Spinal cord (tissue), 10 donors: ENCODE data around the gene LCN10. TPM values are rescaled to one million over a fixed set of nuclear protein-coding genes. Genes with fewer than 3 reads are reported as not detected.

Experiments
- DNase-seq, 6 donors: peaks; one replicate each; pipeline versions ENCODE4 v3.0.0 to v3.0.0-alpha.2; 2013 to 2015; ENCODE audit warnings: low spot score in 6 of 6, low read depth in 4 of 6
- H3K27ac ChIP-seq: one replicate; pipeline ENCODE4 v1.5.1; 2013; ENCODE audit warnings: low read depth, low read length, control low read depth
- H3K27me3 ChIP-seq: one replicate; pipeline ENCODE4 v1.6.1; 2013; ENCODE audit warnings: low read length; ENCODE audit not compliant: control insufficient read depth, insufficient read depth
- H3K36me3 ChIP-seq: one replicate; pipeline ENCODE4 v1.6.1; 2013; ENCODE audit warnings: low read length; ENCODE audit not compliant: control insufficient read depth, insufficient read depth
- H3K4me1 ChIP-seq: one replicate; pipeline ENCODE4 v1.6.1; 2013; ENCODE audit warnings: low read length; ENCODE audit not compliant: control insufficient read depth, insufficient read depth
- H3K4me3 ChIP-seq: one replicate; pipeline ENCODE4 v1.5.1; 2013; ENCODE audit warnings: low read depth, low read length, control low read depth
- H3K9me3 ChIP-seq: one replicate; pipeline ENCODE4 v1.6.1; 2013; ENCODE audit warnings: low read length; ENCODE audit not compliant: control insufficient read depth, insufficient read depth
- WGBS: methylation state at CpG from one replicate; pipeline ENCODE4 v1.1.5; 2013; ENCODE audit warnings: missing lambda C conversion rate; ENCODE audit not compliant: insufficient coverage; 5-methylcytosine and 5-hydroxymethylcytosine counted together
- polyA plus RNA-seq, 2 donors: library from polyadenylated mRNA; unstranded; fragments of 120-200 nt; gene quantifications; one replicate each; pipeline ENCODE4 v1.2.1, GENCODE V29; 2013; ENCODE audit not compliant: insufficient read length in 2 of 2
- total RNA-seq, 2 donors: library from RNA; depleted of rRNA in 1 of 2; stranded (reverse); fragments of 120-200 nt in 1 of 2; fragments of >200 nt in 1 of 2; gene quantifications; one replicate each; pipeline versions ENCODE4 v1.2.3 to v1.2.4, GENCODE V29; 2013 to 2014
- donor health status: healthy.

LCN10 gene
- total and polyA plus RNA-seq, 4 donors, result not detected

DNA sequence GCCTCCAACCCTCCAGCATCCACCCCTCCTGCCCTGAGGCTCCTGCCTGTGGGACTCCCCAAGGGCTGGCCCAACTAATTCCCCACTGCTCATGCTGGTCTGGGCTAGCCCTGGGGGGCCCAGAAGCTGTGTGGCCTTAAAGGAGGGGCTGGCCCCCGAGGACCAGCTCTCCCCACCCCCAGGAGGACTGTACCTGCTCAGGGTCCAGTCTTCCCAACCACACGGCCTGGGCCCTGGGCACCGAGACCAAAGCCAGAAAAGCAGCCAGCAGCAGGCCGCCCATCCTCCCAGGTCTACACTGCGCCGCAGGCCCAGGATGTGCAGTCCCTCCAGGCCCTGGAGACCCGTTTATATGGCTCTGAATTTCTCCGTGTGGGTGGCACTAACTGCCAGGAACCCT is 5.5 kb upstream of the LCN10 start, which contains the start of gene LCN6:
LCN6 (minus strand) TSS at position 325 of the 400 bp plus-strand sequence; CDS start at position 283, 42 bp downstream.
- no peaks in the 10 kb centered on the region for H3K9me3 ChIP-seq

DNA sequence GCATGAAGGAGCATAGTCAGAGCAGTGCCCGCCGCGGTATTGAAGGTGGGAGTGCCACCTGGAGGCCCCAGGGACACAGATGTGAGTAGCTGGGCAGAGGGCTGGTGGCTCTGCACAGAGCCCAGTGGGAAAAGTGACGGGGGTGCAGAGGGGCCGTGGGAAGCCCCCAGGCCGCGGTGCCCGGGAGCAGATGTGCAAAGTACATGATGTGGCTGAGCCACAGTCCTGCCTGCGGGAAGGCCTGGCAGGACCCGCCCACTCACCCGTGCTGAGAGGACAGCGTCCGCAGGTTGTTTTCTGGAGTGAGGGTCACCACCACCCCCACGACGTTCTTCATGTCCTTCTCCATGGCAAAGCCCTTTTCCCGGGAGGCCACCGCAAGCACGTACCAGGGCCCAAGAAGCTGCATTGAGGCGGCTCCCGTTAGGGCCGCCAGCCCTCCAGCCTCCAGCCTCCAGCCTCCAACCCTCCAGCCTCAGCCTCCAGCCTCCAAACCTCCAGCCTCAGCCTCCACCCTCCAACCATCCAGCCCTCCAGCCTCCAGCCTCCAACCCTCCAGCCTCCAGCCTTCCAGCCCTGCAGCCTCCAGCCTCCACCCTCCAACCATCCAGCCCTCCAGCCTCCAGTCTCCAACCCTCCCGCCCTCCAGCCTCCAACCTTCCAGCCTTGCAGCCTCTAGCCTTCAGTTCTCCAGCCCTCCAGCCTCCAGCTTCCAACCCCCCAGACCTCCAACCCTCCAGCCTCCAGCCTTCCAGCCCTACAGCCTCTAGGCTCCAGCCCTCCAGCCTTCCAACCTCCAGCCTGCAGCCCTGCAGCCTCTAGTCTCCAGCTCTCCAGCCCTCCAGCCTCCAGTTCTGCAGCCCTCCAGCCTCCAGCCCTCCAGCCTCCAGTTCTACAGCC is 4.7 kb upstream of the LCN10 start:
- Histone ChIP-seq H3K27me3 (peaks cover 6% of the 10 kb centered on the region), H3K36me3 (peaks cover 3% of the 10 kb centered on the region), H3K4me3 (no peak overlapping the region), H3K27ac (no peak overlapping the region), H3K9me3 (no peaks in the 10 kb centered on the region), H3K4me1 (peaks cover 11% of the 10 kb centered on the region)
- DNase-seq, result no peak
- WGBS, result 85% methylated on average over 22 of the region's 22 CpGs

More for the DNA sequence above, 5.5 kb upstream of the LCN10 start, which contains the start of gene LCN6:
- DNase-seq, result no peak
- peaks cover 8% of the 10 kb centered on the region for H3K4me1 ChIP-seq
- 65% methylated on average over 7 of the region's 8 CpGs for WGBS
- H3K36me3 ChIP-seq, result peaks cover 3% of the 10 kb centered on the region
- H3K27ac ChIP-seq, result no peak within 1 kb of the TSS
- no peak within 1 kb of the TSS for H3K4me3 ChIP-seq
- H3K27me3 ChIP-seq, result no peaks in the 10 kb centered on the region

DNA sequence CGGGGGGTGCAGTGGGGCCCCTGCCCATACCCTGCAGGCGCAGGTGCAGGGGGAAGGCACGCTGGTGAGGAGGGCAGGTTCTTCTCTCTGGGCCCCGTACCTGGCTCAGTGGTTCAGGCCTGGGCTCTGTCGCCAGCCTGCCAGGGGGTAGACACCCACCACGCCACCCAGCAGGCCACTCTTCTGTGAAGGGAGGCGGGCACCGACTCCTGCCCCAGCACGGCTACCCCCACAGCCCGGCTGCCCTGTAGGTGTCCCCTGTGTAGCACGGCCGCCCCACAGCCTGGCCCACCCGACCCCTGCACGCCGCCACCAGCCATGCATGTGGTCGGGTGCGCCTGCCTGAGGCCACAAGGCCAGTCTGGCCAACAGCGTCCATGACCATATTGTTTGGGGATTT is 3.9 kb upstream of the LCN10 start:
- no peaks in the 10 kb centered on the region for H3K9me3 ChIP-seq
- H3K4me1 ChIP-seq, result peaks cover 19% of the 10 kb centered on the region
- H3K27ac ChIP-seq, result no peak overlapping the region
- peaks cover 3% of the 10 kb centered on the region for H3K36me3 ChIP-seq
- H3K27me3 ChIP-seq, result peaks cover 14% of the 10 kb centered on the region
- DNase-seq, result no peak
- no peak overlapping the region for H3K4me3 ChIP-seq
- 90% methylated on average over 13 of the region's 18 CpGs for WGBS

DNA sequence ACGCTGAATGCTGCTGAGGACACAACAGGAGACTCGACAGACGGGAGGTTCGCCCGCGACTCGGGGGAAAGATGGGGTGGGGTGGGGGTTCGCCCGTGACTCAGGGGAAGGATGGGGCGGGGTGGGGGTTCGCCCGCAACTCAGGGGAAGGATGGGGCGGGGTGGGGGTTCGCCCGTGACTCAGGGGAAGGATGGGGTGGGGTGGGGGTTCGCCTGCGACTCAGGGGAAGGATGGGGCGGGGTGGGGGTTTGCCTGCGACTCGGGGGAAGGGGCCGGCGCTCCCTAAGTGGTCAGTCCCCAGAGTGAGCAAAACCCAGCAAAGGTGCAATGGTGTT is 3.4 kb upstream of the LCN10 start:
- Histone ChIP-seq H3K4me3 (no peak overlapping the region), H3K36me3 (peaks cover 3% of the 10 kb centered on the region), H3K27ac (no peak overlapping the region), H3K27me3 (peaks cover 18% of the 10 kb centered on the region), H3K9me3 (no peaks in the 10 kb centered on the region), H3K4me1 (peaks cover 24% of the 10 kb centered on the region)
- DNase-seq, result no peak
- 96% methylated on average over 4 of the region's 22 CpGs for WGBS

DNA sequence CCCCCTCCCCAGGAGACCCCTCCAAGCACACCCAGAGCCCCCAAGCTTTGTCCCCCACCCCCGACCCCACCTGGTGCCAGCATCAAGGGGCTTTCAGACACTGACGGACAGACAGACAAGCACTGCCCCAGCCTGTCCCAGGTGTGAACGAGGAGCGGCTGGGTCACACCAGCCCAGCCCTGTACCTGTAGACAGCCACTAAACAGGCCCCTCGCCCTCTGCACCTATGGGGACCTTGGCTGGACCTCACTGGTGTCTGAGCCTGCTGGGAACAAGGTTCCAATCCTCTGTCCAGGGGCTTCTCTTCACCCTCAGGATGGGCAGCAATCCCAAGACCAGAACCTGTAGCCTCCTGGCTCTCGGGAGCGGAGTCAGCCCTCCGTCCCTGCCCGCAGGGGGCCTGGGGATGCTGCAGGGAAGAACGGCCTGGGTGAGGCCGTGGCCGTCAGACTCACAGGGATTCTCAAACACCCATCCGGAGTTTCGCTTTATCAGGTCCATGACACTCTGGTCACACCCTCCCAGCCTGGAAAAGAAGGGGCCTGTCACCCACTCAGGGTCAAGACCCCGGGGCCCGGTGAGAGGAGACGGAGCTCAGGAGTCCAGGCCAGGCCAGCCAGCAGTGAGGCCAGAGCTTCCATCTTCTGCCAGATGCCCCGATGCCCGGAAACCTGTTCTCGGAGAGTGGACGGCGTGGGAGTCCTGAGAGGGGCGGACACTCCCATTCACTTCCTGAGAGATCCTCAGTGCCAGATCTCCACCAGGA is 2.8 kb upstream of the LCN10 start:
- no peak overlapping the region for H3K27ac ChIP-seq
- DNase-seq, result no peak
- peaks cover 23% of the 10 kb centered on the region for H3K27me3 ChIP-seq
- 80% methylated on average over 22 of the region's 23 CpGs for WGBS
- no peak overlapping the region for H3K4me3 ChIP-seq
- H3K4me1 ChIP-seq, result peaks cover 29% of the 10 kb centered on the region
- H3K9me3 ChIP-seq, result no peaks in the 10 kb centered on the region
- peaks cover 3% of the 10 kb centered on the region for H3K36me3 ChIP-seq

DNA sequence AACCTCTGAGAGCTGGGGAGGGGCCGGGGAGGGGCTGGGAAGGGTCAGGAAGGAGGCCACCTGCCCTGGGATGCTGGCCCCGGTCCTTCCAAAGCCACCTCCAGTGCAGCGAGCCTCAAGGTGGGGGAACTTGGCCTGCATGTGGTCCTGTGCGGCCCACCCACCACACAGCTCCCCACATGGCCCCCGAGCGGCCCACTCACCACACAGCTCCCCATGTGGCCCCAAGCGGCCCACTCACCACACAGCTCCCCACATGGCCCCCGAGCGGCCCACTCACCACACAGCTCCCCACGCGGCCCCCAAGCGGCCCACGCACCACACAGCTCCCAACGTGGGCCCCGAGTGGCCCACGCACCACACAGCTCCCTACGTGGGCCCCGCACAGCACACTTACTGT is 2.0 kb upstream of the LCN10 start:
- DNase-seq, result no peak
- peaks cover 23% of the 10 kb centered on the region for H3K27me3 ChIP-seq
- H3K36me3 ChIP-seq, result peaks cover 3% of the 10 kb centered on the region

DNA sequence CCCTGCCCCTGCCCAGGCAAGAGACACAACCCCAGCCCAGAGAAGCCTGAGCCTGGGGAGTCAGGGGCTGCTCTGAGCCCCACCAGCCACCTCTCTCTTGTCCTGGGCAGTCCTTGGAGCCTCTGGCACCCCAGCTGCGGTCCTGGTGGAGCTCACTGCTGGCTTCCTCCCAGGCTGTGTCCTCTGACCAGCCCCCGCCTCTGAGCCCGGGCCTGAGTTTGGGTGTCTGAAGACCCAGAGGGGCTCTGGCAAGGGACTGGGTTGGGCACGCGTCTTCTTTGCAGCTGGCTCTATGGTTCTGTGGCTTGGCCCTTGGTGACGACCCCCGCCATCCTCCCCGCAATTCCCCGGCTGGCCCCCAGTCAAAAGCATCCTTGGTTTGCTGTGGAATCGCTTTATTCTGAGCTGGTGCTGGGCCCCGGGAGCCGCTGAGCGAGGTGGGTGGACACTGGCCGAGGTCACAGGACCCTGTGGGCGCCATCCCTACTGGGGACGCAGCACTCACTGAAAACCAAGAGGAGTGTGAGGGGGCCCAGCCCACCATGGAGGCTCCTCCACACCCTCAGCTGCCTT is 985 bp upstream of the LCN10 start:
- Histone ChIP-seq H3K27me3 (peaks cover 23% of the 10 kb centered on the region), H3K36me3 (peaks cover 3% of the 10 kb centered on the region), H3K9me3 (no peaks in the 10 kb centered on the region), H3K4me3 (no peak overlapping the region), H3K4me1 (peaks cover 28% of the 10 kb centered on the region), H3K27ac (no peak overlapping the region)
- 74% methylated on average over 16 of the region's 16 CpGs for WGBS
- DNase-seq, result no peak

More for the DNA sequence above, 2.0 kb upstream of the LCN10 start:
- Histone ChIP-seq H3K27ac (no peak overlapping the region), H3K4me1 (peaks cover 29% of the 10 kb centered on the region), H3K9me3 (no peaks in the 10 kb centered on the region), H3K4me3 (no peak overlapping the region)
- 89% methylated on average over 14 of the region's 18 CpGs for WGBS

DNA sequence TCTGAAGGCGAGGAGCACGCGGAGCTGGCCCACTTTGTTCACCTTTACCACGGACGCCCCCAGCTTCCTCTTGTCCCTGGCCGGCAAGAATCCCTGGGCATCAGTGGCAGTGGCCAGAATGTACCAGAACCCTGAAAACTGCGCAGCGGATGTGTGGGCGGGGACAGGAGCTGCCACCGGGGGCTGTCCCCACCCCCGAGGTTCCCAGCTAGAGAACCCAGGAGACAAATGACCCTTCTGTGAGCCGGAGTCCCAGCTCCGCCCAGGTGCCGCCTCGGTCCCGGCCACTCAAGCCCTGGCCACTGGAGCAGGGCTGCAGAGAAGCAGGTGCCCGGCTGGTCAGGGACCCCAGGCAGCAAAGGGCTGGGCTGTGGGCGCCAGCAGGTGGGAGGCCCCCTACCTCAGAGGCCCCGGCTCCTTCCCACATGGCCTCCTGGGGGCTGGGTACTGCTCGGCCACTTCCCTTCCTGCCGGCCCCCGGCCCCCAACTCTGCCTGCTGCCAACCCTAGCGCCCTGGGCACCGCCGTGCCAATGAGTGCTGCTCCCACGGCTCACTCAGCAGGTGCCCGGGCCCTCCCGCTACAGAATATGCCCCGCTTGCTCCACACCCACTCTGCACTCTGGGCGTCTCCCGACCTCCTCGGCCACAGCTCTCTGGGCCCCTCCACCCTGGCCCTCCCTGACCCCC is 713 bp downstream of the LCN10 start:
- H3K36me3 ChIP-seq, result peaks cover 3% of the 10 kb centered on the region
- H3K9me3 ChIP-seq, result no peaks in the 10 kb centered on the region
- no peak overlapping the region for H3K4me3 ChIP-seq
- DNase-seq, result no peak
- peaks cover 21% of the 10 kb centered on the region for H3K4me1 ChIP-seq
- peaks cover 23% of the 10 kb centered on the region for H3K27me3 ChIP-seq
- H3K27ac ChIP-seq, result no peak overlapping the region
- WGBS, result 48% methylated on average over 32 of the region's 32 CpGs
